HG02763 (cell line): ENCODE results near the gene SMIM28.

Source experiments
- ATAC-seq: cut with Tn5 transposase; IDR thresholded peaks from one replicate; pipeline ENCODE4 v1.9.1; 2021; ENCODE audit warnings: mild to moderate bottlenecking, moderate library complexity; ENCODE audit not compliant: unreplicated experiment

Gene SMIM28

DNA sequence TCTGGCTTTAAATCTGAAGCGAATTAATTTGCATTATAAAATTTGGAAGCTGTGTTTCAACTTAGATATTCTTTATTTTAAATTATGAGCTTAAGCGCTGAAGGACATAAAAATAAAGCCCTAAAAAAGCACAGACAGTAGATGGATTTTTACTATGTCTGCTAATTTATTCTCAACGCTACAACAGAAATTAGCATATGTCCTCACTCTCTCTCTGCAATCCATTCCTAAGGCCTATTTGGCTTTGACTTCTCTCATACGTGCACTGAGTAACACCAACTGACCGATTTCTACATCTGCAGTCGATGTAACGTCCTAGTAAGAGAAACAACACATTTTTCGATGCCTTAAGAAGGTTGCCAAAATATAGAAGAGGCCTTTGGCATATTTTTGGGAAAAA lies 50.0 kb downstream of the SMIM28 start:
- ATAC-seq = no peak

GRCh38 chr6:138428944-138429598 lies 51.4 kb downstream of the SMIM28 start:
- no peak for ATAC-seq

- no peak for ATAC-seq
Measured at GRCh38 chr6:138429761-138430160, 52.1 kb downstream of the SMIM28 start.

- ATAC-seq = no peak
Measured at GRCh38 chr6:138430361-138431145, 52.8 kb downstream of the SMIM28 start.

DNA sequence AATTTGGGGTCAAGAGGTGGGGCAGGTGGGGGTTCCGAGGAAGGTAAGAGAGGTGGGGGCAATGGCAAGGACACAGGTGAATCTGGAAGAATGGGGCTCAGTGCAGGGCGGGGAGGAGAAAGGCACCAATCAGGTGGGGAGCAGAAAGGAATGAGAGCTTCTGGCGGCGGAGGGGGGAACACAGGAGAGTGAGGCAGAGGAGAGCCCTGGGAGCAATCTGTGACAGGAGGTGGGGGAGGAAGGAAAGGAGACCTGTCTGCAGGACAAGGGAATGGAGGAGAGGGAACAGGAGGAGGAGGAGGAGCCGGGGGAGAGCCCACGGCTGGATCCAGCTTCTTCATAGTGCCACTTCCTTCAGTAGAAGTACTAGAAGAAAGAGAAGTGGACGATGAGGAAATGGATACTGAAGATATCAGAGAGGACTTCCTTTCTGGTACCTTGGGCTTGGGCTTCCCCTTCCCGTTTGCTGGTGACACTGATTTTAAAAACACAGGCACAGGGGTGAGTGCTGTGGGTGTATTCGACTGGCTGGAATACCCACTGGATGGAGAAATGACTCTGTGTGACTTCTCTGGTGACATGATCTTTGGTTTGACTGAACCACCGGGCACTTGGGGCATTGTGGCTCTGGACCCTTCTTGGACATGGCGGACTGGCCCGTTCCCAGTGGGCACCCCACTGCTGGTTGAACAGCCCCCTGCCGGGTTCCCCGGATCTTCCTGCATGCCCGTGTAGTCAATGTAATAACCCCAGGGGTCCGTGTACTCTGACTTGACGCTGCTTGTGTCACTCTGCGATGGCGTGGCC lies 53.8 kb downstream of the SMIM28 start:
- ATAC-seq = no peak

DNA sequence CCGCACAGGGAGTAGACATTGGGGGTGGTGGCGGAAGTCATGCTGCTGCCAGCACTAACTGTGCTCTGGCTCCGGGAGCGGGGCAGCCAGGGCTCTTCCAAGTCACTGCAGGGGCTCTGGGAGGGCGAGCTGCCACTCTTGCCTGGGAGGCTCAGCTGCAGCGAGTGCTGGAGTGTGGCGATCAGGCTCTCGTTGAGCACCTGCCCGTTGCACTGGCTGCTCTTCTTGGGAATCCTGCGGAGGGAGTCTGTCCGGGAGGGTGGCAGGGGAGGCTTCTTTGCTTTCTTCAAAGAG lies 54.3 kb downstream of the SMIM28 start:
- ATAC-seq = no peak
